ENCODE results near the gene PGBD5. TPM values are rescaled to one million over a fixed set of nuclear protein-coding genes. Genes with fewer than 3 reads are reported as not detected.
A peak's percentile ranks its signal among the peaks of the same experiment; 100 is the strongest.

PGBD5 gene
- total RNA-seq, 1 donor from 2014 or later, result 0.07 TPM

DNA sequence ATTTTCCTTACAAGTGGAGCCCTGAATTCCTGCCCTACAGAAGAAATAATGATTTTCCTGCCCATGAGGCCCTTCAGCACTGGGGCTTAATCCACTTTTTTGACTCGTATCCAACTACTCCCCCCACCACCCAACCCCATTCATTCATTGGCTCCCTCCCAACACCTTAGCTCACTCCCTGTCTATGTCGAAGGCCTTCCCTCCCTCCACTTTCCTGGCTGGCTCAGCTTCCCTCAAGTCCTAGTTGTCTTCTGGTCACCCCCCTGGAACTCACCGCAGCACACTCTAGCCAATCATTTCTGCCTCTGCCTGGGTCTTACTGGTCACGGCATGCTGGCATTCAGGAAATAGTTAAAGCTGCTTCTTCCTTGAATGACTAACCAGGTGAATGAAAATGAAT, 118.9 kb downstream of the PGBD5 start:
- DNase-seq (ENCODE audit: low read depth, low spot score), result no peak

DNA sequence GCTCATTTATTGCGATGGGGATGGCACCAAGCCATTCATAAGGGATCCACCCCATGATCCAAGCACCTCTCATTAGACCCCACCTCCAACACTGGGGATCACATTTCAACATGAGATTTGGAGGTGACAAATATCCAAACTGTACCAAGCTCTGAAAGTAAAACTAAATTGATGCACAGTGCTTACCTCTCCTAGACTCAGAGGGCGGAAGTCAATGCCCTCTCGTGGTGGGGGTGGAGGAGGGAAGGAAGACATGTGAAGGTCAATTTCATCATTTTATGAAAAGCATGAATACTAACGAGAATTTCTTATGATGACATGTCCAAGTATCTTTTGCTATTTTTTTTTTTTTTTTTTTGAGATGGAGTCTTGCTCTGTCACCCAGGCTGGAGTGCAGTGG, 120.0 kb downstream of the PGBD5 start:
- no peak for DNase-seq (ENCODE audit: low read depth, low spot score)

DNA sequence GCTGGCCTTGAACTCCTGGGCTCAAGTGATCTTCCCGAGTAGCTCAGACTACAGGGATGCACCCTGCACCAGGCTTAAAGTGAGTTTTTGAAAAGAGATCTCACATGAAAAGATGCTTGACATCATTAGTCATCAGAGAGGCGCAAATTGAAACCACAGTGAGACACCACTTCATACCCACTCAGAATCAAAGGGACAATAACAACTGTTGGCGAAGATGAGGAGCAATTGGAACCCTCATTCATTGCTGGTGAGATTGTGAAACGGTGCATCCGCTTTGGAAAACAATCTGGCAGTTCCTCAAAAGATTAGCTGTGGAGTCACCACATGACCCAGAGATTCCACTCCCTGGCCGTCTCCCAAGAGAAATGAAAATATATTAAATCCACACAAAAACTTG, 122.3 kb downstream of the PGBD5 start:
- DNase-seq (ENCODE audit: low read depth, low spot score), result peak; percentile 32

DNA sequence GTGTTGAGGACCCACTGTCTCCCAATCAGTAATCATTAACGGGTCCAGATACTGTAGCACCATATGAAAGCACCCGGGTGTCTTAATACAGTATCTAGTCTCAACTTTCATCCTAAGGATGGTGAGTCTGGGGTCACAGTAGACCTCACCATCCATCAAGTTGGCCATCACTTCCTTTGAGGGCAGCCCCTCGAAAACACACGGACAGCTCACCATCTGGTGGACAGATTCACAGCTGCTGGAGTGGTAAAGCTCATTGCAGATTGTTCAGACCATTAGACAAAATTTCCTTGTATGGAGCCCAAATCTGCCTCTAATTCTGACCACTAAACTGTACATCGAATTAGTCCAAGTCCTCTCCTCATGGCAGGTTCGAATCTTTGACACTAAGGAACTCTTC, 123.1 kb downstream of the PGBD5 start:
- DNase-seq (ENCODE audit: low read depth, low spot score), result no peak

DNA sequence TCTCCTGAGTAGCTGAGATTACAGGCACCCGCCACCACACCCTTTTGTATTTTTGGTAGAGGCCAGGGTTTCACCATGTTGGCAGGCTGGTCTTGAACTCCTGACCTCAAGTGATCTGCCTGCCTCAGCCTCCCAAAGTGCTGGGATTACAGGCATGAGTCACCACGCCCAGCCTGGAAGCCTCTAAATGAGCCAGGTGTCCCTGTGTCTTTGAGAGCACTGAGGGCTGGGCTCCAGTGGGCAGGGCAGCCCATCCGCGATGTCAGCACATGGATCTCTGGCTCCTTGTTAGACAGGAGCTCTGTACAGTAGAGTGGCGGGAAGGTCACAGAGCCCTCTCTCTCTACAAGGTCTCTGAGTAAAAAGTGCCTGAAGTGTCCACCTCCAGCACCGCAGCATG, 124.3 kb downstream of the PGBD5 start:
- no peak for DNase-seq (ENCODE audit: low read depth, low spot score)

DNA sequence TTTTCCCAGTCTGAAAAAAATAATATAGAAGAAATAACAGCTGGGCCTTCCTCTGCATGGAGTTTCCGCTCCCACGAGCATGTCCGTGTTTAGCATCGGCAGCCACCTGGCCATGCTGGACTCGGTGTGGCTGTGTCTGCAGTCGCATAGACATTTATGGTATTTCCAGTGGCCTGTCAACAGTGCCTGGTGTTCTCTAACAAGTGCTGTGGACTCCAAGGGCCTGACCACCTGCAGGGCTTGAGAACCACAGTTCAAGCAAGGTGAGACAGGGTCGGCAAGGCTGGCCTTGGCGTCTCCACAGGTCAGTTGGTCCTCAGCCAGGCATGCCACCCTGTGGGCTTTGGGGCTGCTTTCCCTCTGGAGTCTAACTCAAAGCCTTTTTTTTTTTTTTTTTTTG, 124.8 kb downstream of the PGBD5 start:
- DNase-seq (ENCODE audit: low read depth, low spot score), result no peak

DNA sequence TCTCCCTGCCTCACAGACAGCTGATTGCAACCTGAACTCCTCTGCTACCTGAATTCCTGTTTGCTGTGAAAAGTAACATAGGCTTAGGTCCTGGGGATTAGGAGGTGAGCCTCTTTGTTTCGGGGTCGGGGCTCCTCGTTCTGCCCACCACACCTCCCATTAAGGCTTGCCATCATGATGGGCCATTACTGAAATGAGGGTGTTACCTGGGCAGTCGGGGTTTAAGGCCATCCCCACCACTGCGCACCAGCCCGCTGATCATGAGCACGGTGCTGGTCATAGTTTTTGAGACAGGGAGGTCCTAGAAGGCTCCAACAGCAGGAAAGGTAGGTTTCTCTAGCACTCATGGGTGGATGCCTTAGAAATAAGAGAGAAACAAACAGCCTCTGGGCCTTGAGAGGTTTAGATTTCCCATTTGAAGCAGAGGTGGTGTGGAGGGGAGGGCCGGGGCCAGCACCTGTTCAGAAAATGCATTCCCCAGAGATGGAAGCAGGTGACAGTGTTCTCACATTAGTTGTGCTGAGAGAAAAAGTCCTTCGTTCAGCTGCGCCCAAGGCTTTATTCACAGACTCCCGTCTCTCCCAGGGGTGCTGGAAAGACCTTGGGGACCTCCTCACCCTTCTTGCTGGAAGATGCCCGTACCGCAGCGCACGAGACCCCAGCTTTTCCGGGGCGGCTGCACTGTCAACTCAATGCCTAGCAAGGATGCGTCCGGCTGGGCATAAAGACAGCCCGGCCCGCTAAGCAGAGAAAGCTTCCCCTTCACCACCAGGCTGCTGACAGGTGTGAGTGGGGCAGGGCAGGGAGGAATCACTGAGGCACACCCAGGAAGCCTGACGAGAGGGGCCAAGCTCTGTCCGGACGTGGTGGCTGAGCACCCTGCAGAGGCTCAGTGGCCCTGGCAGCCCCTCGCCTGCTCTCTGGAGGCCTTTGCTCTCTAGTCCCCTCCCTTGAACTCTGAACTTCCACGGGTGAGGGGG, 125.5 kb downstream of the PGBD5 start:
- DNase-seq (ENCODE audit: low read depth, low spot score), result no peak

DNA sequence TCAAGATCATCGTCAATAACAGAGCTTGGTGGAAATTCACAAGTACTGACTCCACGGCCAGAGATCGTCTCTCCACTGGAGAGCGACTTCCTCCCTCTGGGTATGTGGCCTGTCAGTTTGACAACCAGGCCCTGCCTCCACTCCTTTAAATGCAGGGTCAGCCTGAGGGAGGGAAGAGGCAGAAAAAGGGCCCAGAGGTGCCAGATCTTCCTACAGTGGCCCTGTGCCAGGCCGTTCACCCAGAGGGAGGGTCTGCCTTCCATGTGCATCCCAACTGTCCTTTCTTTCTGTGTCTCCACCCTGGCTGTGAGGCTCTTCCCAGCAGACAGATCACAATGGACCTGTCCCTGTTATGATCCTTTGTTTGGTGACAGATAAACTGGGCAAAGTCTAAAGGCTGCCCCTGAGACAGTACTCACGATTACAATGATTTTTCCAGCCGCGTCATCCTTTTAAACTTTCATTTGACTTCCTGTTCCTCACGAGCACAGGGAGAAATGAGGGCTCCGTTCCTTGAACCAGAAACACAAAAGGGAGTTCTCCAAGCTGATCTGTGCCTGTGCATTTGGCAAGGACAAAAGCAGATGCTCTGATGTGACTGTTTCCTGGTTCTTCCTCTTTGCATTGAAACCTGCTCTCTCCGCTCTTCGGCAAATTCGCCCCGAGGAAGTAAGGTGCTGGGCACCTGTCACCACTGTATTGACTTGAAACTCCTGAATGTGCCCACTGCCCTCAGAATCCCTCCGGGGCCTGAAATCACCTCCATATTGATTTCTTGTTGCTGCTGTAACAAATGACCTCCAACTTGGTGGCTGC, 126.7 kb downstream of the PGBD5 start:
- no peak for DNase-seq (ENCODE audit: low read depth, low spot score)

DNA sequence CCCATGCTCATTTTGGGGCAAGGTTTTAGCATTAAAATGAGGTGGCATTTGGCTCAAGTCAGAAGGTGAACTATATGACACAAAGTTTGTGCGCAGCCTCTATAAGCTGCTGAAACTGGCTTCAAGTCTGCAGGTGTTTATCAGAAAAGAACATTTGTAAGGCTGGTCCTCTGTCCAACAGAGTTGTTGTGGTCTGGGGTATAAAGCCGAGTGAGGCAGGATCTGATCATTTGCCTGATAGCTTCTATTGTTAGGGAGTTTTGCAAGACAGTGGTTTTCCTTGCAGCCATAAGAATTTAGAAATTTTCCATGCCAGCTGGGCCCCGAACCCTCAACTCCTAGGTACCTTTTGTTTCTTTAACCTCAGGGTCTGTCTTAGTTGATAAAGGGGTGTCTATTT, 130.8 kb downstream of the PGBD5 start:
- DNase-seq (ENCODE audit: low read depth, low spot score), result no peak

DNA sequence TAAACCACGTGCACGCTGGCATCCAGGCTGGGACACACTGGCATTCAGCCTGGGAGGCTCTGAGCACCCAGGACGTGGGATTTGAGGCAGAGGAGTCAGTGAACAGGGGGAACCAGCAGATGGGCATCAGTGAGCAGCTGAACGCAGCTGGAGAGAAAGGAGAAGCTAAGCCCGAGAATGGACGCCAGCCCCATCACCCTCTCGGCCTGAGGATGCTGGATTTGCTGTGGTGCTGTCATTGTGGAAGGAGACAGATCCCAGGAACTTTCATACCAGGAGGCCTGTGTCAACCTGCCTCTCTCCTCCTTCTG, 132.8 kb downstream of the PGBD5 start:
- DNase-seq (ENCODE audit: low read depth, low spot score), result no peak

DNA sequence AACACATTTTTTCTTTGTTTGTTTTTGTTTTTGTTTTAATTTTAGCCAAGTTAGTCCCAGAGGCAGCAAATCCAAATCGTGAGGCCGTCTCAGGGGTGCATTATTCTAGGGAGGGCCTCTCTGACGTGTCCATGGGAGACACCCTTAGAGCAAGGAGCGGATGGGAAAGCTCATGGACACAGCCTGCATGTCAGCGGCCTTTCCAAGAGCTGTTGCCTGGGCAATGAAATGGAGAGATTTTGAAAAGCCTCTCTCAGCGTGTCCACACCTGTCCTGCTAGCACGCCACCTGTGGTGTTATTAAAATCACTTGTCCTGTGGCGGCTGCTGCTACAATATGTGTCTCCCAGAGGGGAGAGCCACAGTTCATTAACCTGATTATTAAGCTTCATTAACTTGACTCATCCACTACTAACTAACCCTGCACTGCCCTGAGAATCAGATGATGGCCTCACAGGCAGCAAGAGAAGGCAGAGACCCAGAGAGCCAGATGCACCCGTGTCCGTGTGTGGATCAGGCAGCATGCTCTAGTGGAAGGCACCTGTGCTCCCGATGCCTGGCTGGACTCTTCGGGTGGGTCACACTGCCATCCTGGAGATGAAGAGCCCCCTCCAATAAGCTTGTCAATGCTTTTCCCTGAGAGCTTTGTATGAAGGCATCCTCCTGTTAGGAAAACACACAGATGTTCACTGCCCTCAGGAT, 133.3 kb downstream of the PGBD5 start:
- DNase-seq (ENCODE audit: low read depth, low spot score), result no peak

DNA sequence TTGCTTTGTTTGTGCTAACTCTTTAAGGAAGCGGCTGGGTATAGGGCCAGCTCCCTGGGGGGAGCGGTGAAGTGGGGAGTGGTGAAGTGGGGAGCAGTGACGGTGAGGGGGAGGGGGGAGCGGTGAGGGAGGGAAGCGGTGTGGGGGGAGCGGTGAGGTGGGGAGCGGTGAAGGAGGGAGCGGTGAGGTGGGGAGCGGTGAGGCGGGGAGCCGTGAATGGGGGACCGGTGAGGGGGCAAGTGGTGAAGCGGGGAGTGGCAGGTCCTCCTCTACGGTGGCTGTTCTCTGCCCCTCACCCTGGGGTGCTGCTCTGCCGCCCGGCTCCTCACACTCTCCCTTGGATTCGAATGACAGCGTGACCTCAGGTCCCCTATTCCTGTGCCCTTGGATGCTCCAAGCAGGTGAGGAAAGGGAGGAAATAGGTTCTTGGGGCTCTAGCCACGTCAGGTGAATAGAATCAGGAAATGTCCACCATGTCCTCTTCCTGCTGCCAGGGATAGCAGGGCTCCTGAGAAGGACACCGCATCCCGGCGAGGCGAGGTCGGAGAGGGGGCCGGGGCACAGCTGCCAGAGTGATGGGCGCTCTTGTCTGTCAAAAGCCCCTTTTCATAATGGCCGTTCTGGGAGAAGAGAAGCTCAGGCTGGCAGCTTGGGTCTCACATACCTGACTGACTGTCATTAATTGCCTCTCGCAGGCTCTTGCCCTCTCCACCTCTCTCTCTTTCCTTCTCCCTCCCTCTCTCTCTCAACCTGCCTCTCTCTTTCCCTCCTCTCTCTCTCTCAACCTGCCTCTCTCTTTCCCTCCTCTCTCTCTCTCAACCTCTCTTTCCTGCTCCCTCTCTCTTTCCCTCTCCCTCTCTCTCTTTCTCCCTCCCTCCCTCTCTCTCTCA, 134.2 kb downstream of the PGBD5 start:
- DNase-seq (ENCODE audit: low read depth, low spot score), result no peak

DNA sequence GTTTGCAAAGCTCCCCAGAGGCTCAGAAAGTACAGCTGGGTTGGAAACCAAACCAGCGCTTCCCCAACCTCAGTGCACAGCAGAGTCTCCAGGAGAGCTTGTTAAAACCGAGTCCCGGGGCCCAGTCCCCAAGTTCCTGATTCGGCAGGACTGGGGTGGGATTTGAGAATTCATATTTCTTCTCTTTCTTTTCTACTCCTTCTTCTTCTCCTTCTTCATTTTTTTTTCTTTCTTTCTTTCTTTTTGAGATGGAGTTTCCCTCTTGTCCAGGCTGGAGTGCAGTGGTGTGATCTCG, 136.8 kb downstream of the PGBD5 start:
- DNase-seq (ENCODE audit: low read depth, low spot score), result no peak

DNA sequence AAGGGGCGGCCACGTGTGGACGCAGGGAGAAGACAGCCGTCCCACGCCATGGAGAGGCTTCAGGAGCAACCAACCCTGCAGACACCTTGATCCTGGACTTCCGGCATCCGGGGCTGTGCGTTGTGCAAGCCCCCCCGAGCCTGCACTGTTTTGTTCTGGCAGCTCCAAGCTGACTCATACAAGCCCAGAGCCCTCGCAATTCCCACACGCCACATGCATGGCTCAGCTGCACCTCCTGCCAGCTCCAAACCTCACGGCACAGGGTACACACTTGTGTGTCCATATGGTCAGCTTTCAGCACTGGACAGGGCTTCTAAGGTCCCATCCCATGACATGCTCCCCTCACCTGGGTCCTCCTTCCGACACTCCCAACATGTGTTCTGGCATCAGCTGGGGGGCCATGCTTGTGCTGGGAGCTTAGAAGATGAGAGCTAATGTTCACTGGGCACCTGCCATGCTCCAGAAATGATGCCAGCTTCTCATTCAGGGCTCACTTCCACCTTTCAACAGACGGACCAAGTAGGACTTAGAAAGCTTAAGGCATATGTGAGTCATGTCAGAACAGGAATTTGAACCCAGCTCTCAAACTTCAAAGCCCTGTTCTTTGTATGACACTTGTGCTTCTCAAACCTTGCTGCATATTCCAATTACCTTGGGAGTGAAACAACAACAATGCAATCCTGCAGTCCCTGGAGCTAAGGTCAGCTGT, 137.3 kb downstream of the PGBD5 start:
- DNase-seq (ENCODE audit: low read depth, low spot score), result no peak

DNA sequence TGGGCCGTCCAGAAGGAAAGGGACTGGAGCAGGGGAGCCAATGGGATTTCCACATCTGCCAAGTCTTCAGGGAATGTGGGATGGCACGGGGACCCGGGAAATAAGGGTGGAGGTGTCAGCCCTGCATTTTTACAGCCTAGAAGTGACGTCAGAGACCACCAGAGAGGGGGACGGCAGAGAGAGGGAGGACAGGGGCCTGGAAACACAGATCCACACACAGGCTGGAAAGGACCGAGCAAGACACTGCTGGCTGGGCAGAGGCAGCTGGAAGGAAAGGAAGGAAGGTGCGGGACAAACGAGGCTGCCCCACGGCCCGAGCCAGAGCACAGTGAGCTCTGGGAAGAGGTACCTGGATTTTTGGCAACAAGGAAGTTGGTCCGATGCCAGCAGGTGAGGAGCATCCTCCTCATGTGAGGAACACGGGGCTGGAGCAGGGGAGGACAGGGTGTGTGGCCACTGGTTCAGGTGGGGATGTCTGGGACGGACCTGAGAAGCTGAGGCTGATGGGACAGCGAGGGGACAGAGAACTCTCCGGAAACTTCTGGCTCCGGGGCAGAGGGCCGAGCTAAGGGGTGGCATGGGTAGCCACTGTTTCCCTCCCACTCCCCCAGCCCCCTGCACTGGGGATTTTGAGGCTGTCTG, 138.3 kb downstream of the PGBD5 start:
- no peak for DNase-seq (ENCODE audit: low read depth, low spot score)

DNA sequence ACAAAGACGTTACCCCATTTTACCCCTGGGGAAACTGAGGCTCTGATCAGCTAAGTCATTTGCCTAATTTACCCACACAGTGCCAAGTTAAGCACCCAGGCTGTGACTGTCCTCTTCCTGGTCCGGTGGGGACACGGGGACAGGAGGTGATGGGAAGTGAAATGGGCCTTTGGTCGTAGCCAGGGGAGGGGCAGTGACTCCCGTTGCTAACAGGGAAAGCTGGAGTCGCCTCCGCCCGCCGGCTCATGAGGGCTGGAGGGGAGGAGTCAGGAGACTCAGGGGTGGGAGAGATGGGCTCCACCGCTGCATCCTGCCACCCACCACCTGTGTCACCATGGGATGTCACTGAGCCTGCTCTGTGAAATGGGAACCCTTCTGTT, 139.3 kb downstream of the PGBD5 start:
- no peak for DNase-seq (ENCODE audit: low read depth, low spot score)

DNA sequence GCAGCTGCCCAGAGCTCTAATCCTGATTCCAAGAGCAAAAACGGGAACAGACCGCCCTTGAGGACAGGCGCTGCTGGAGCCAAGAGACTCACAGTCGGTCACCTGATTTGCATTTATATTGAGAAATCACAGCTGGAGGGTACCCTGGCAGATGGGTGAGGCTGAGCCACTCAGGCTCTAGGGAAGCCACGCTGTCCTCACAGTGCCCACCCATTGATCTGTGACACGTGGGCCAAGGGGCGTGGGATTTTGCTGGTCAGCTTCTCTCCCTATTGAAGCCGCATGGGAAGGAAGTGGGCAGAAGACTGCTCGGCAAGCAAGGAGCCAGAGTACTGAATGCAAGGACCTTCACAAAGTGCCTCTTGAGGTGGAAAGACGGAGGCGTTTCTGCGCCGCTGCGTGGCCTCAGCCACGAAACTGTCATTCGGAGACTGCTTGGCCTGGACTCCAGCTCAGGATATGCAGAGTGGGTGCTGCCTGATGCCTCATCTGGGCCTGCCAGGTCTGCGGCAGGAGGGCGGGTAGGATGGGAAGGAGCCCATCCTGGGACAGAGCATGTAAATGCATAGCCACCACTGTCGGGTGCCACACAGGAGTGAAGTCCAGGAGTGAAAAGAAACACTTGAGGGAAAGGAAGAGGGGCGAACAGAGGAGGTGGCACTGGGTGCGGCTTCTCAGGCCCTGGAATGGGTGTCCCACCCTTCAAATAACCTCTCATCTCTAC, 139.8 kb downstream of the PGBD5 start:
- DNase-seq (ENCODE audit: low read depth, low spot score), result no peak

DNA sequence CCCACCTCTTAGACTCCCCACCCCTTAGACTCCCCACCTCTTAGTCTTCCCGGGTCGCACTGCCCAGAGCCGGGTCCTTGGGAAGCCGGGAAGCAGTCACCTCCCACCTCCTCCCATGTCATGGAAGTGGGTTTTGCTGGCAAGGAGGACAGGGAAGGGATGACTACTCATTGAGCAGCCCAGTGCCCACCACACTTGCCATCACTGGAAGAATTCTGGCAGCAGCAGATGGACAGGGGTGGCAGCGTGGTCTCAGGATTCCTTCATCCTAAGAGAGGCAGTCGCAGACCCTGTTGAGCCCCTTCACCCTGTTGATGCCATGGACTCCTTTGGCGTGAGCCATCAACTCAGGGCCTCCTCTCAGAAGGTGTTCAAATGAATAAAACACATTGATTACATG, 140.8 kb downstream of the PGBD5 start:
- DNase-seq (ENCODE audit: low read depth, low spot score), result no peak

DNA sequence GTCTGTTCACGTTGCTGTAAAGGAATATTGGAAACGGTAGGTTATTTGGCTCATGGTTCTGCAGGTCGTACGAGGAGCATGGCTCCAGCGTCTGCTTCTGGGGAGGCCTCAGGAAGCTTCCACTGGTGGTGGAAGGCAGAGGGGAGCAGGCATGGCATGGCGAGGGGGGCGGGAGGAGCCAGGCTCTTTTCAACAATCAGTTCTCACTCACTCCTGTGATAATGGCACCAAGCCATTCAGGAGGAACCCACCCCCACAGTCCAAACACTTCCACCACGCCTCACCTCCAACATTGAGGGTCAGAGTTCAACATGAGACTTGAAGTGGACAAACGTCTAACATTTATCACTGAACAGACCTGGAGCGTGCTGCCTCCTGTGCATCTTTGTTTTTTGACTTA, 141.2 kb downstream of the PGBD5 start:
- no peak for DNase-seq (ENCODE audit: low read depth, low spot score)

DNA sequence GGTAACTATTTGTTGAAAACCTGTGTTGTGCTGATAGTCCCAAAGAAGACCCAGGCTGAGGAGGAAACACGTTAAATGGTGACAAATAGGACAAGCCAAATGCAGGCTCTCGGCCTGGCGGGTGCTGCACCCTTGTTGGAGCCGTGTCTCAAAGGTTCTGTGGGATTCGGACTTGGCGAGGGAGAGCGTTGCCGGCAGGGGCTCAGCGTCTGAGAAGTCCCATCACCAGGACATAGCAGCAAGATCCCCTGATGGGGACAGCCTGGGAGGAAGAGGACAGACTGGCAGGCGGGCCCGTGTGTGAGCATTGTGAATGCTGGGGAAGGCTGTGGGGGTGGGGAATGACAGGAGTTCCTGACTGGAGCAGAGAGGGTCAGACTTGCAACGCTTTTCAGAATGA, 142.5 kb downstream of the PGBD5 start:
- no peak for DNase-seq (ENCODE audit: low read depth, low spot score)
